Measurements from ENCODE around the gene SLIT3.

DNA sequence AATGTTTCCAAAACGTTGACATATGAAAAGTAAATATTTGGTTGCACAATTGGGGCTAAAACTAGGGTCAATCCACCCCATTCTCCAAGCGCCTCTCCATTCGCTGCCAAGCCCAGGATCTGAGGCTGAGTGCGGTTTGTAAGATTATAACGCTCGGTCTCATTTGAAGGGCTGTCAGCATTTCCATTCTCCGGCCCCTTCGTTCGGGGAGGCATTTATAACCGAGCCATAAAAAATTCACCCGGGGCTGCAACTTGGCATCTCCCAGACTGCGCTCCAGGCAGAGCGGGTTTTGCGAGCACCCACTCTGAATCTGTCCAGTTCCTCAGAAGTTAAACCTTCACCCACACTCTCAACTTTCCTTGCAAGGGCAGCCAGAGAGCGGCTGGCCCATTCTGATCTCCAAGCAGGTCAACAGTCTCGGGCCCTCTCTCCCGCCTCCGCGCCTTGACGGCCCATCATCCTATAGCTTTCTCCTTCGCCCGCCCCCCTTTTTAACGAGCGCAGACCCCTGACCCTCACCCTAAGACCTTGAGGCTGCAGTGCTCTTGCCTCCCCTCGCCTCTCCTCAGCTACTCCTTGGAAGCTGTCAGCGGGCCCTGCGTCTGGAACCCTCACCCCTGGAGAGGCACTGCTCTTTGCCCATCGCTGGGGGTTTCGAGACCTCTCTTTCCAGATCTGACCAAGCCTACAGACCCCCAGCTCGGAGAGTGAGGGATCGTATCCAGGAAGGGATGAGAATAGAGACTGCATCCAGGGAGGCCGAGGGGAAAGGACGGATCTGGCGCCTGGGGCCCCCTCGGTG, 1.1 kb downstream of the SLIT3 start:
- TF ChIP-seq, protein P1, sequence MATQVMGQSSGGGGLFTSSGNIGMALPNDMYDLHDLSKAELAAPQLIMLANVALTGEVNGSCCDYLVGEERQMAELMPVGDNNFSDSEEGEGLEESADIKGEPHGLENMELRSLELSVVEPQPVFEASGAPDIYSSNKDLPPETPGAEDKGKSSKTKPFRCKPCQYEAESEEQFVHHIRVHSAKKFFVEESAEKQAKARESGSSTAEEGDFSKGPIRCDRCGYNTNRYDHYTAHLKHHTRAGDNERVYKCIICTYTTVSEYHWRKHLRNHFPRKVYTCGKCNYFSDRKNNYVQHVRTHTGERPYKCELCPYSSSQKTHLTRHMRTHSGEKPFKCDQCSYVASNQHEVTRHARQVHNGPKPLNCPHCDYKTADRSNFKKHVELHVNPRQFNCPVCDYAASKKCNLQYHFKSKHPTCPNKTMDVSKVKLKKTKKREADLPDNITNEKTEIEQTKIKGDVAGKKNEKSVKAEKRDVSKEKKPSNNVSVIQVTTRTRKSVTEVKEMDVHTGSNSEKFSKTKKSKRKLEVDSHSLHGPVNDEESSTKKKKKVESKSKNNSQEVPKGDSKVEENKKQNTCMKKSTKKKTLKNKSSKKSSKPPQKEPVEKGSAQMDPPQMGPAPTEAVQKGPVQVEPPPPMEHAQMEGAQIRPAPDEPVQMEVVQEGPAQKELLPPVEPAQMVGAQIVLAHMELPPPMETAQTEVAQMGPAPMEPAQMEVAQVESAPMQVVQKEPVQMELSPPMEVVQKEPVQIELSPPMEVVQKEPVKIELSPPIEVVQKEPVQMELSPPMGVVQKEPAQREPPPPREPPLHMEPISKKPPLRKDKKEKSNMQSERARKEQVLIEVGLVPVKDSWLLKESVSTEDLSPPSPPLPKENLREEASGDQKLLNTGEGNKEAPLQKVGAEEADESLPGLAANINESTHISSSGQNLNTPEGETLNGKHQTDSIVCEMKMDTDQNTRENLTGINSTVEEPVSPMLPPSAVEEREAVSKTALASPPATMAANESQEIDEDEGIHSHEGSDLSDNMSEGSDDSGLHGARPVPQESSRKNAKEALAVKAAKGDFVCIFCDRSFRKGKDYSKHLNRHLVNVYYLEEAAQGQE (IDR thresholded peaks at IDR 0.05; ENCODE audit: low read depth, low read length), result no peak
- TF ChIP-seq TEAD4 (IDR thresholded peaks at IDR 0.05; ENCODE audit: borderline replicate concordance, insufficient read depth), result no peak

Data from SK-N-SH (cell line).